Stimulated activated CD4-positive, alpha-beta T cell treated with anti-CD3 and anti-CD28 coated beads, TNF-alpha, amount 100 ng/mL, for 1 hour (primary cell): ENCODE measurements around the gene TRAF7.
A peak's percentile ranks its signal among the peaks of the same experiment; 100 is the strongest.

ENCODE experiments used
- DNase-seq, 3 donors: peaks; one replicate each; pipeline ENCODE4 v3.0.0-alpha.2; 2020; ENCODE audit warnings: low read depth in 3 of 3, low spot score in 1 of 3

The TRAF7 gene

GRCh38 chr16:2163211-2163881 lies 7.8 kb downstream of the TRAF7 start:
- DNase-seq: no peak

- DNase-seq: no peak
Observed at GRCh38 chr16:2165861-2166260, 10.3 kb downstream of the TRAF7 start.

GRCh38 chr16:2166263-2167067 lies 10.9 kb downstream of the TRAF7 start:
- DNase-seq: no peak

- no peak for DNase-seq
Observed at GRCh38 chr16:2167068-2167638, 11.6 kb downstream of the TRAF7 start.

DNA sequence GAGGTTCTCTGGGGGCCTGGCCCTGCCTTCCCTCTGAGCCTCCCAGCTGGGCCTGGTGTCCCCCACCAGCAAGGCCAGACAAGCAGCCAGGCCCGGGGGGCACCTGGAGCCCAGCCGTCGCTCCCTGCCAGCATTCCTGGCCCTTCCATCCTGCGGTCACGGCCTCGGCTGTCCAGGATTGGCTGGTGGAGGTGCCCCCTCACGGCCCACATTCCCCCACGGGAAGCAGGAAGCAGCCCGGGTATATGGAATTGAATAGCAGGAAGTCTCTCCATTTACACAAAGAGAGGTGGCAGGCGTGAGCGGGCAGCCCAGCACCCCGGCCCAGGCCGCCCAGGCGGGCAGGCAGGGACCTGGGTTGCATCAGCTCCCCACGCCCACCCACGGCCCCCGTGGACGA lies 14.5 kb downstream of the TRAF7 start:
- DNase-seq: no peak

DNA sequence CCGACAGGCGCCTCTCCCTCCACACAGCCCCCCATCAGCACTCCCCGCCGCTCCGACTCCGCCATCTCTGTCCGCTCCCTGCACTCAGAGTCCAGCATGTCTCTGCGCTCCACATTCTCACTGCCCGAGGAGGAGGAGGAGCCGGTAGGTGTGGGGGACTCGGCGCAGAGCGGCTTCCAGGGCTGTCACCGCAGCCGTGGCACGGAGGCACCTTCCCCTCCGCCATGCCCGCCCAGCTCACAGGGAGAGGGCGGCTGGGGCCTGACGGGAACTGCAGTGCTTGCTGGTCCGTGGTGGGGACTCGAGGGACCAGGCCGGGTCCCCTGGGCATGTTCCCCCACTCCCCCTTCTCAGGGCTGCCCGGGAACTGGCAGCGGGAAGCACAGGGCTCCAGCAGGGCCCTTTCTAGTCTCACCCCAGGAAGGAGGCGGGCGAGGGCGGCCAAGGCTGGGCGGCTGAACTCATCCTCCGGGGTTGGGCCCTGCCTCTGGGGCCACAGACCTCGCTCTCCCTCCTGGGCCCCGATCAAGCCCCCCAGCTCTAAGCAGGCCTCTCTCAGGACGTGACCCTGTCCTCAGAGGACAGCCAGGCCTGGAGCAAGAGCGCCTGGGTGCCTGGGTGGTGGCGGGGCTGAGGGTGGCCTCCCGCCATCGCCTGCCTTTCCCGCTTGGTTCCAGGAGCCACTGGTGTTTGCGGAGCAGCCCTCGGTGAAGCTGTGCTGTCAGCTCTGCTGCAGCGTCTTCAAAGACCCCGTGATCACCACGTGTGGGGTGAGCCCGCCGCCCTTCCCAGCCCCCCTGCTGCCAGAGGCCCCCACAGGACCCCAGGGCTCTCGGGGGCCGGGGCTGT lies 15.2 kb downstream of the TRAF7 start:
- DNase-seq: no peak

DNA sequence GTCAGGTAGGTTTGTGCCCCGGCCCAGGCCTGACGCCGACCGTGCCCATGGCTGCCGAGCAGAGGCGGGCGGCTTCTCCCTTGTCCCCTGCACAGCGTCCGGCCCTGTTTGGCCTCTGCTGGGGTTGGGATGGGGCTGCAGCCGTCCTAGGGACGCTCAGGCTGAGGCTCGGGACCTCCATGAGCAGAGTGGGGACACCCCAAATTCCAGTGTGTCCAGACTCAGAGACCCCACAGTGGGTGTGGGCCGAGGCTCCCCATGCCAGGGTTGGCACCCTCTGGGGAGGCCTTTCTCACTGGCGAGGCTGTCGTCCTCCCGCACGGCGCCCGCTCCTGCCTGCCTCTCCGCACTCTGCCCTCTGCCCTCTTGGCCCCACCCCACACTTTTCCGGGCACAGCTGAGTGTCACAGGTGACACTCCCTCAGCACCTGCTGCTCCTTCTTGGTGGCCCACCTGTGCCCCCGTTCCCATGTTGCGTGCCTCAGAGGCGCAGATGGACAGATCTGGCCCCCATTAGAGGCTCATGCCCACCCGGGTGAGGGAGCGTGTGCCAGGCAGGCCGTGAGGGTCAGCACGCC lies 16.1 kb downstream of the TRAF7 start:
- DNase-seq: no peak

GRCh38 chr16:2172688-2173335 lies 17.2 kb downstream of the TRAF7 start:
- no peak for DNase-seq

- no peak for DNase-seq
Observed at GRCh38 chr16:2173366-2173765, 17.8 kb downstream of the TRAF7 start.

DNA sequence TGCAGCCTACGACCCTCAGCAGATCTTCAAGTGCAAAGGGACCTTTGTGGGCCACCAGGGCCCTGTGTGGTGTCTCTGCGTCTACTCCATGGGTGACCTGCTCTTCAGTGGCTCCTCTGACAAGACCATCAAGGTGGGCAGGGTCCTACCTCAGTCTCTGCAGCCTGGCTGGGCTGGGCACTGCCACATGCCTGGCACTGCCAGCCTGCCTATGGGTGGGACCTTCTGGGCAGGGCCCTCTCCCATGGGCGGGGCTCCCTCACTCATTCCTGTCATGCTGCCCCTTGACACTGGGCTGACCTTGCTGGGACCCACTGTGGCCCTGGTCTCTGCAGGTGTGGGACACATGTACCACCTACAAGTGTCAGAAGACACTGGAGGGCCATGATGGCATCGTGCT lies 18.3 kb downstream of the TRAF7 start:
- DNase-seq: no peak

DNA sequence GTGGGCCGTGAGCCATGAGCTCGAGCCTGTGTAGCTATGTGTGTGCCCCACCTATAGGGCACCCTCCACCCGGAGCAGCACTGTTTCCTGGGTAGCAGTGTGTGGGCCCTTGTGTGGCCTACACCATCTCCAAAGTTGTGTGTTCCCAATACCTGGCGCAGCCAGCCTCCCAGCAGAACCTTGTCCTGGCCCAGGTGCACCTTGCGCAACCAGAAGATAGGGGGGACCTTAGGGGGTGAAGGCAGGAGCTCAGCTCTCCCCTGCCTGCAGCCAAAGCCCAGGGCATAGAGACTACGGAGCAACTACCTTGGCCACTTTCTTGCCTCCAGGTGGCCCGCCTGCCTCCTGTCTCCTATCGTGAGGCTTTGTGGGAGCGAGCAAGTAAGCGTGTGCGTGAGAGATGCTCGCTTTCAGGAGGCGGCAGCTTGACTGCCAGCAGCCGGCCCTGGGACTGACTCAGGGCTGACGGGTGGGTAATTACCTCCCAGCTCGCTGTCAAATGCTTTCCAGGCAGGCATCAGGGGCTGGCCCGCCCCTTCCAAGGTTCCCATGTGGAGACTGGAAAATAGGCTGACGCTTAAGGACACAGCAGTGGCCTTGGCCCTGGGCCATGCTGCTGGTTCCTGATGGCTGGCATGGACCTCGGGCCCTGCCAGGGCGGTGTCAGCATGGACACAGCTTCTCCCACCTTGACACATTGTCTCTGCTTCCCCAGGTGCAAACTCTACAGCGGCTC lies 19.0 kb downstream of the TRAF7 start:
- DNase-seq: no peak

DNA sequence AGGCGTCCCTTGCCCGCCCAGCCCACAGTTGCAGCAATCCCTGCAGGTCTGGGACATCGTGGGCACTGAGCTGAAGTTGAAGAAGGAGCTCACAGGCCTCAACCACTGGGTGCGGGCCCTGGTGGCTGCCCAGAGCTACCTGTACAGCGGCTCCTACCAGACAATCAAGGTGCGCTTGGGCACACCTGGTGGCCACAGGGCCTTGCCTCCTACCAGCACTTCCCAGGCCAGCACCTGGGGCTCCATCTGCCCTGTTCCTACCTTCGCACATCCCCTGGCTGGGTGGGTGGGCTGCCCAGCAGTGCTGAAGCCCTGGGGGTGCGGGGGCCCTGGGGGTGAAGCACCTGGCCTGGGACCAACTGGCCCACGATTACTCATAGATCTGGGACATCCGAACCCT lies 19.9 kb downstream of the TRAF7 start:
- DNase-seq: no peak

- DNase-seq: no peak
Observed at GRCh38 chr16:2176047-2176446, 20.5 kb downstream of the TRAF7 start.

DNA sequence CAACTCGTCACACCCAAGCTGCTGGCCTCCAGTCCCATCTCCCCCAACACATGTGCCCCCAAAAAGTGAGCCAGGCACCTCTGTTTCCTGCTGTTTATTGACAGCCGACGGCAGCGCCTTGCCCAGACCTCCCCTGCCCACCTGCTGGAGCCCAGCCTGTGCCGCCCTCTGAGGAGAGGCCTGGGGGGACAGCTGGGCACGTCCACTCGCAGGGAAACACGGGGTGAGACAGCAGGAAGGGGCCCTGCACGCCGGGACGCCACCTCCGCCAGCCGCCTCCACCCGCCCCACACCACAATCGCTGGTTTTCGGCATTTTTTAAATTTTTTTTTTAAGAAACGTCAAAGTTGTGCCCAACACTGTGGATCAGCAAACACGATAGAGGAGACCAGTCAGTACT lies 21.5 kb downstream of the TRAF7 start:
- no peak for DNase-seq

GRCh38 chr16:2177561-2177960 lies 22.0 kb downstream of the TRAF7 start:
- DNase-seq: no peak

GRCh38 chr16:2178321-2179106 lies 22.9 kb downstream of the TRAF7 start:
- DNase-seq: peak in 1 of 3 donors; percentile 9

- no peak for DNase-seq
Observed at GRCh38 chr16:2179107-2179501, 23.5 kb downstream of the TRAF7 start.

GRCh38 chr16:2179576-2179975 lies 24.0 kb downstream of the TRAF7 start:
- no peak for DNase-seq

- DNase-seq: no peak
Observed at GRCh38 chr16:2180461-2180860, 24.9 kb downstream of the TRAF7 start.
